Naive thymus-derived CD8-positive, alpha-beta T cell (primary cell): ENCODE data around the gene SEC11A. TPM values are rescaled to one million over a fixed set of nuclear protein-coding genes. Genes with fewer than 3 reads are reported as not detected.
"Not testable (repeated sequence)": the region's sequence is repeated elsewhere in the genome, so short reads cannot be mapped to it uniquely, and the experiment has no call there.

Experiments
- ATAC-seq, 2 donors: fragments of 150-1000 bp; cut with Tn5 transposase in 1 of 2; sonication (Bioruptor Pico), chemical (Tn5 transposase) in 1 of 2; 1 replicate in 1 of 2; 2 replicates in 1 of 2; pipeline ENCODE4 v1.10.0; 2021; ENCODE audit warnings: mild to moderate bottlenecking in 2 of 2, moderate library complexity in 2 of 2
- POLR2A ChIA-PET: fragments of 350-600 bp; sonication (Branson Sonifier 250); formaldehyde crosslinking; loops from one replicate; lab custom pipeline; 2021; ENCODE audit warnings: antibody characterized with exemption; lab: Charles Lee
- DNase-seq, 10 donors: peaks; one replicate each; pipeline versions ENCODE4 v3.0.0 to v3.0.0-alpha.2; 2020 to 2022
- H3K27ac Mint-ChIP-seq, 10 donors: one replicate each; pipeline ENCODE4 v1.8.0; 2020 to 2022; ENCODE audit warnings: mild to moderate bottlenecking in 10 of 10, mixed read lengths in 10 of 10, moderate library complexity in 4 of 10, inconsistent platforms in 1 of 10
- H3K27me3 Mint-ChIP-seq, 5 donors: one replicate each; pipeline ENCODE4 v1.8.0; 2021 to 2022; ENCODE audit warnings: mixed read lengths in 5 of 5
- H3K36me3 Mint-ChIP-seq, 3 donors: one replicate each; pipeline ENCODE4 v1.8.0; 2020 to 2022; ENCODE audit warnings: mixed read lengths in 3 of 3, mild to moderate bottlenecking in 2 of 3, inconsistent platforms in 1 of 3
- H3K4me1 Mint-ChIP-seq, 4 donors: one replicate each; pipeline ENCODE4 v1.8.0; 2021 to 2022; ENCODE audit warnings: mixed read lengths in 4 of 4
- H3K4me3 Mint-ChIP-seq, 10 donors: one replicate each; pipeline ENCODE4 v1.8.0; 2020 to 2022; ENCODE audit warnings: mild to moderate bottlenecking in 10 of 10, mixed read lengths in 10 of 10, moderate library complexity in 6 of 10, inconsistent platforms in 1 of 10
- H3K9me3 Mint-ChIP-seq, 9 donors: one replicate each; pipeline ENCODE4 v1.8.0; 2020 to 2022; ENCODE audit warnings: mixed read lengths in 9 of 9, mild to moderate bottlenecking in 3 of 9, inconsistent platforms in 1 of 9, moderate library complexity in 1 of 9
- polyA plus RNA-seq, 3 donors: library from polyadenylated mRNA; unstranded; fragments of 300-500 nt; fragmentation: Illumina TruSeq; gene quantifications; one replicate each; pipeline ENCODE4 v1.2.3, GENCODE V29; 2021
- total RNA-seq, 8 experiments: library from RNA in 2 of 8; stranded (reverse) in 2 of 8; gene quantifications; one replicate each; pipeline ENCODE4 v1.2.3 and lab custom pipeline; 2021 to 2026

Gene SEC11A
- total and polyA plus RNA-seq, 5 experiments from 2014 or later, result 68.3 to 128 (median 103) TPM

GRCh38 chr15:84752195-84752594, 36.3 kb upstream of the SEC11A start:
- Mint-ChIP-seq H3K36me3 (peaks cover 0 to 16% (median 0%) of the 10 kb centered on the region in 3 donors), H3K4me1 (peaks cover 45 to 77% (median 73%) of the 10 kb centered on the region in 4 donors), H3K27ac (peak overlapping the region in 7 of 10 donors; percentile 29 to 80 (median 51)), H3K4me3 (peak overlapping the region in 9 of 10 donors; percentile 2 to 34 (median 15)), H3K9me3 (no peaks in the 10 kb centered on the region), H3K27me3 (no peaks in the 10 kb centered on the region)
- ATAC-seq, result no peak
- POLR2A ChIA-PET, result interaction anchor here (0.7 to 11.5 kb wide), 7 partner anchors 19 to 121 kb away, joined by 3 to 434 read pairs (median 3); partner anchors contain the start of gene SEC11A
- DNase-seq, result no peak

- H3K9me3 Mint-ChIP-seq, ATAC-seq, H3K27me3 Mint-ChIP-seq, DNase-seq: not testable (repeated sequence)
- peak overlapping the region in 5 of 10 donors; percentile 29 to 80 (median 48) for H3K27ac Mint-ChIP-seq
- peaks cover 0 to 16% (median 0%) of the 10 kb centered on the region in 3 donors for H3K36me3 Mint-ChIP-seq
- peaks cover 46 to 77% (median 73%) of the 10 kb centered on the region in 4 donors for H3K4me1 Mint-ChIP-seq
- peak overlapping the region in 1 of 10 donors; percentile 31 for H3K4me3 Mint-ChIP-seq
- POLR2A ChIA-PET, result interaction anchor here (0.7 to 11.5 kb wide), 7 partner anchors 20 to 121 kb away, joined by 3 to 434 read pairs (median 3); partner anchors contain the start of gene SEC11A
These were observed 35.8 kb upstream of the SEC11A start for GRCh38 chr15:84751721-84752120.

- Mint-ChIP-seq H3K4me1 (peaks cover 45 to 77% (median 73%) of the 10 kb centered on the region in 4 donors), H3K36me3 (peaks cover 0 to 13% (median 0%) of the 10 kb centered on the region in 3 donors), H3K27me3 (no peaks in the 10 kb centered on the region), H3K27ac (peak overlapping the region; percentile 12 to 94 (median 52)), H3K4me3 (peak overlapping the region; percentile 83 to 97 (median 95)), H3K9me3 (no peaks in the 10 kb centered on the region)
- POLR2A ChIA-PET, result interaction anchor here (2.3 to 11.5 kb wide), 4 partner anchors 15 to 119 kb away, joined by 6 to 434 read pairs (median 86); partner anchors contain the start of genes SEC11A and WDR73
- ATAC-seq (no peak), DNase-seq (no peak)
These were observed 34.7 kb upstream of the SEC11A start for GRCh38 chr15:84750583-84751092.

GRCh38 chr15:84749111-84749991, 33.4 kb upstream of the SEC11A start:
- Mint-ChIP-seq H3K27me3 (no peaks in the 10 kb centered on the region), H3K36me3 (peaks cover 0 to 10% (median 0%) of the 10 kb centered on the region in 3 donors), H3K27ac (peak overlapping the region; percentile 92 to 98 (median 95)), H3K4me3 (peak overlapping the region; percentile 83 to 97 (median 95)), H3K4me1 (peaks cover 49 to 78% (median 73%) of the 10 kb centered on the region in 4 donors), H3K9me3 (no peaks in the 10 kb centered on the region)
- ATAC-seq, result peak; percentile 24 to 52
- peak; percentile 8 to 70 (median 44) for DNase-seq
- POLR2A ChIA-PET, result interaction anchor here (0.9 to 11.5 kb wide), 10 partner anchors 14 to 118 kb away, joined by 3 to 434 read pairs (median 5); partner anchors contain the start of genes NMB, SEC11A and WDR73

- Mint-ChIP-seq H3K27me3 (no peaks in the 10 kb centered on the region), H3K4me1 (peaks cover 49 to 74% (median 71%) of the 10 kb centered on the region in 4 donors), H3K36me3 (peaks cover 0 to 7% (median 0%) of the 10 kb centered on the region in 3 donors), H3K9me3 (no peaks in the 10 kb centered on the region), H3K27ac (peak within 1 kb of the TSS; percentile 98 to 100 (median 99)), H3K4me3 (peak within 1 kb of the TSS; percentile 93 to 100 (median 98))
- ATAC-seq (peak; percentile 67 to 68), DNase-seq (peak; percentile 68 to 87 (median 82))
- POLR2A ChIA-PET, result interaction anchor here (0.6 to 11.5 kb wide), 17 partner anchors 13 to 161 kb away, joined by 3 to 434 read pairs (median 5); partner anchors contain the start of genes NMB, SEC11A, WDR73 and ZSCAN2
These were observed 32.6 kb upstream of the SEC11A start, which contains the start of gene ZNF592 for GRCh38 chr15:84748274-84749110. ZNF592 (plus strand) TSS chr15:84748592; CDS start chr15:84782676, 34,084 bp downstream.

- peaks cover 48 to 73% (median 68%) of the 10 kb centered on the region in 4 donors for H3K4me1 Mint-ChIP-seq
- peaks cover 0 to 4% (median 0%) of the 10 kb centered on the region in 3 donors for H3K36me3 Mint-ChIP-seq
- POLR2A ChIA-PET, result interaction anchor here (0.6 to 11.5 kb wide), 13 partner anchors 12 to 160 kb away, joined by 3 to 434 read pairs (median 5); partner anchors contain the start of genes NMB, SEC11A, WDR73 and ZSCAN2
These were observed 31.7 kb upstream of the SEC11A start for GRCh38 chr15:84747416-84748273.

GRCh38 chr15:84741121-84741520, 25.2 kb upstream of the SEC11A start:
- DNase-seq (no peak), ATAC-seq (no peak)
- Mint-ChIP-seq H3K27ac (peak overlapping the region in 9 of 10 donors; percentile 17 to 88 (median 67)), H3K9me3 (no peaks in the 10 kb centered on the region), H3K27me3 (no peaks in the 10 kb centered on the region), H3K36me3 (no peaks in the 10 kb centered on the region), H3K4me1 (peaks cover 35 to 65% (median 53%) of the 10 kb centered on the region in 4 donors), H3K4me3 (no peak overlapping the region)
- POLR2A ChIA-PET, result interaction anchor here (1.2 to 2.5 kb wide), 2 partner anchors 24 to 82 kb away, joined by 9 to 16 read pairs; partner anchors contain the start of gene SEC11A

More at GRCh38 chr15:84747416-84748273, 31.7 kb upstream of the SEC11A start:
- ATAC-seq (peak; percentile 70 to 75), DNase-seq (peak; percentile 63 to 88 (median 76))
- no peaks in the 10 kb centered on the region for H3K27me3 Mint-ChIP-seq
- H3K9me3 Mint-ChIP-seq, result no peaks in the 10 kb centered on the region
- H3K4me3 Mint-ChIP-seq, result peak overlapping the region; percentile 93 to 100 (median 98)
- H3K27ac Mint-ChIP-seq, result peak overlapping the region; percentile 98 to 100 (median 99)

GRCh38 chr15:84740691-84741090, 24.8 kb upstream of the SEC11A start:
- H3K9me3 Mint-ChIP-seq, result no peaks in the 10 kb centered on the region
- no peaks in the 10 kb centered on the region for H3K27me3 Mint-ChIP-seq
- DNase-seq, result no peak
- H3K4me3 Mint-ChIP-seq, result no peak overlapping the region
- no peak for ATAC-seq
- peaks cover 35 to 66% (median 54%) of the 10 kb centered on the region in 4 donors for H3K4me1 Mint-ChIP-seq
- no peaks in the 10 kb centered on the region for H3K36me3 Mint-ChIP-seq
- peak overlapping the region in 8 of 10 donors; percentile 22 to 88 (median 56) for H3K27ac Mint-ChIP-seq
- POLR2A ChIA-PET, result interaction anchor here (0.5 to 2.5 kb wide), 3 partner anchors 24 to 419 kb away, joined by 3 to 16 read pairs (median 9); partner anchors contain the start of gene SEC11A

- Mint-ChIP-seq H3K36me3 (no peaks in the 10 kb centered on the region), H3K9me3 (no peaks in the 10 kb centered on the region), H3K27ac (peak overlapping the region in 8 of 10 donors; percentile 9 to 95 (median 51)), H3K4me3 (peak overlapping the region in 4 of 10 donors; percentile 2 to 65 (median 23)), H3K4me1 (peaks cover 31 to 61% (median 52%) of the 10 kb centered on the region in 4 donors), H3K27me3 (no peaks in the 10 kb centered on the region)
- no peak for DNase-seq
- POLR2A ChIA-PET, result interaction anchor here (8.4 to 9.1 kb wide), 2 partner anchors 11 to 17 kb away, joined by 159 to 375 read pairs; partner anchors contain the start of genes SEC11A and ZNF592
- ATAC-seq, result no peak
These were observed 21.1 kb upstream of the SEC11A start for GRCh38 chr15:84737005-84737404.

- ATAC-seq (peak; percentile 59 to 69), DNase-seq (peak in 9 of 10 donors; percentile 13 to 72 (median 50))
- H3K4me1 Mint-ChIP-seq, result peaks cover 29 to 58% (median 50%) of the 10 kb centered on the region in 4 donors
- POLR2A ChIA-PET, result interaction anchor here (0.5 to 9.1 kb wide), 11 partner anchors 7 to 645 kb away, joined by 3 to 375 read pairs (median 7); partner anchors contain the start of genes SEC11A, WDR73 and ZNF592
- peak overlapping the region; percentile 38 to 95 (median 84) for H3K27ac Mint-ChIP-seq
- no peaks in the 10 kb centered on the region for H3K9me3 Mint-ChIP-seq
- no peaks in the 10 kb centered on the region for H3K36me3 Mint-ChIP-seq
- H3K27me3 Mint-ChIP-seq, result no peaks in the 10 kb centered on the region
- H3K4me3 Mint-ChIP-seq, result peak overlapping the region; percentile 43 to 87 (median 64)
These were observed 20.4 kb upstream of the SEC11A start for GRCh38 chr15:84736375-84736774.
